ENCODE data around the gene TRIM47.

DNA sequence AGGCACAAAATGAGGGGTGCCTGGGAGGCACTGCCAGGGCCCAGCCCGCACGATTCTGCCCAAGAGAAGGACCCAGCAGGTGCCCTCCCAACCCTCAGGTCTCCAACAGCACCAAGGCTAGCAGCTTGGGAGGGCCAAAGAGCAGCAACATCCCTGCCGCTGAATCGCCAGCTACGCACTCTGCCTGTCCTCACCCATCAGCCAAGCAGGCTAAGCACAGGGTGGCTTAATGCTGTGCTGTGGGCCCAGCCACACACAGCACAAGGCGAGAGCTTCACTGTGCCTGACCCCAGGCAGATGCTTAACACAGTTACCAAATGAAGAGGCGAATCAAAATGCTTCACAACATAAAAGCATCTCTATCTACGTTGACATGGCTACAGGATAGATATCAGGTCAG lies 36.9 kb upstream of the TRIM47 start:
- TF ChIP-seq CTCF (IDR thresholded peaks at IDR 0.05) (no peak), EP300 (IDR thresholded peaks at IDR 0.05) (no peak), POLR2AphosphoS5 (IDR thresholded peaks at IDR 0.05) (no peak), POLR2A (IDR thresholded peaks at IDR 0.05; ENCODE audit: low read depth) (no peak)

Data from esophagus muscularis mucosa (tissue), 4 donors.